ENCODE results near the gene SLC46A3. TPM values are rescaled to one million over a fixed set of nuclear protein-coding genes. Genes with fewer than 3 reads are reported as not detected.

The SLC46A3 gene
- total and polyA plus RNA-seq, 2 of the 13 experiments (the other 11 are each of a cell fraction or from before 2014, with no cell fraction given), result not detected

DNA sequence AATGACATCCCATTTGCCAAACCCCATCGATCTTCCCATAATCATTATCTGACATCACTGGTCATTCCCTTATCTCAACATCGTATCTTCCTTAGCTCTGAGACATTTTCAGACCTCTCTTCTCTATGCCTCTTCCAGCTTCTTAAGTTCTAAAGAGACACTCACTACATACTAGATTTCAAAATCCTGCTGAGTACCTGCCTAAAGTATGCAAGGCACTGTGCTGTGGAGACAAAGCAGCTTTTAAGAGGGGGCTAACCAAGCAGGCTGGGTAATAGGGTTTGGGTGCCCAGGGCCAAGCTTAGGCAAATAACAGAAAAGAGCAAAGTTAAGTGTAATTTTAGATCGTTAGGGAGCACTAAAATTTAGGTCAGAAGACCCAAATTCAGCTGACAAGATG lies 63.2 kb downstream of the SLC46A3 start (continued):
- TF ChIP-seq, protein P1, sequence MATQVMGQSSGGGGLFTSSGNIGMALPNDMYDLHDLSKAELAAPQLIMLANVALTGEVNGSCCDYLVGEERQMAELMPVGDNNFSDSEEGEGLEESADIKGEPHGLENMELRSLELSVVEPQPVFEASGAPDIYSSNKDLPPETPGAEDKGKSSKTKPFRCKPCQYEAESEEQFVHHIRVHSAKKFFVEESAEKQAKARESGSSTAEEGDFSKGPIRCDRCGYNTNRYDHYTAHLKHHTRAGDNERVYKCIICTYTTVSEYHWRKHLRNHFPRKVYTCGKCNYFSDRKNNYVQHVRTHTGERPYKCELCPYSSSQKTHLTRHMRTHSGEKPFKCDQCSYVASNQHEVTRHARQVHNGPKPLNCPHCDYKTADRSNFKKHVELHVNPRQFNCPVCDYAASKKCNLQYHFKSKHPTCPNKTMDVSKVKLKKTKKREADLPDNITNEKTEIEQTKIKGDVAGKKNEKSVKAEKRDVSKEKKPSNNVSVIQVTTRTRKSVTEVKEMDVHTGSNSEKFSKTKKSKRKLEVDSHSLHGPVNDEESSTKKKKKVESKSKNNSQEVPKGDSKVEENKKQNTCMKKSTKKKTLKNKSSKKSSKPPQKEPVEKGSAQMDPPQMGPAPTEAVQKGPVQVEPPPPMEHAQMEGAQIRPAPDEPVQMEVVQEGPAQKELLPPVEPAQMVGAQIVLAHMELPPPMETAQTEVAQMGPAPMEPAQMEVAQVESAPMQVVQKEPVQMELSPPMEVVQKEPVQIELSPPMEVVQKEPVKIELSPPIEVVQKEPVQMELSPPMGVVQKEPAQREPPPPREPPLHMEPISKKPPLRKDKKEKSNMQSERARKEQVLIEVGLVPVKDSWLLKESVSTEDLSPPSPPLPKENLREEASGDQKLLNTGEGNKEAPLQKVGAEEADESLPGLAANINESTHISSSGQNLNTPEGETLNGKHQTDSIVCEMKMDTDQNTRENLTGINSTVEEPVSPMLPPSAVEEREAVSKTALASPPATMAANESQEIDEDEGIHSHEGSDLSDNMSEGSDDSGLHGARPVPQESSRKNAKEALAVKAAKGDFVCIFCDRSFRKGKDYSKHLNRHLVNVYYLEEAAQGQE (IDR thresholded peaks at IDR 0.05; ENCODE audit: borderline replicate concordance in 1 of 2, low read depth in 1 of 2, low read length in 2 of 2), result no peak
- TF ChIP-seq RFX5 (IDR thresholded peaks at IDR 0.05; ENCODE audit: low read depth, low read length) (no peak), JARID2 (CRISPR knock-in tag; IDR thresholded peaks at IDR 0.05; ENCODE audit: insufficient replicate concordance) (no peak), POLR2A (IDR thresholded peaks at IDR 0.05; ENCODE audit: insufficient read depth in 1 of 2, low read depth in 2 of 2, low read length in 2 of 2) (no peak), FOXK2 (IDR thresholded peaks at IDR 0.05) (no peak), ZNF143 (CRISPR knock-in tag; IDR thresholded peaks at IDR 0.05) (no peak), ZFP36L2 (CRISPR knock-in tag; IDR thresholded peaks at IDR 0.05) (no peak), TGIF2 (CRISPR knock-in tag; IDR thresholded peaks at IDR 0.05) (no peak)

DNA sequence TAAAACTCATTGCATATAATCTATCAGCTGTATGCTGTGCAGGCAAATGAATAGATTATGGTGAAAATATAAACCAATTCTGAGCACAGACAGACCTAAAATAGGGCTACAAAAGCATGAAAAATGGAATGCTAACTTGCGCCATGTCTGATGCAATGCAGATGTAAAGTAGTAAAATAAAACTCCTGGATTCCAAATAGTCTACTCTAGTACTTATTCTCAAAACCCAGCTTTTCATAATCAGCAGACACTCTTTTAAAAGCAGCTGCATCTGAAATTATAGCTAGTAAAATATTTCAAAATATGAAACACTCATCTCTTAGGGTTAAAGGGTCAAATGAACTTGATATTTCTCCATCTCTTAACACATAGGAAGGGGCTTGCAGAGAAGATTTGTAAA lies 64.5 kb downstream of the SLC46A3 start:
- no peak overlapping the region for H3K4me3 ChIP-seq (replicated peaks in 1 of 3; ENCODE audit: insufficient read depth in 1 of 3, low read depth in 2 of 3, low read length in 3 of 3)
- intact Hi-C loops (cut with micrococcal nuclease; ENCODE audit: unreplicated experiment), result no loop called here
- WGBS (ENCODE audit: low lambda C conversion rate), result 100% methylated on average over 1 of the region's 1 CpG
- TF ChIP-seq ZNF713 (CRISPR knock-in tag; IDR thresholded peaks at IDR 0.05), result no peak
- no peak for TF ChIP-seq ZNF143 (CRISPR knock-in tag; IDR thresholded peaks at IDR 0.05)
- no peak for TF ChIP-seq HOXA3 (CRISPR knock-in tag; IDR thresholded peaks at IDR 0.05)
- TF ChIP-seq ZNF780A (CRISPR knock-in tag; IDR thresholded peaks at IDR 0.05), result no peak
- TF ChIP-seq, protein P2, sequence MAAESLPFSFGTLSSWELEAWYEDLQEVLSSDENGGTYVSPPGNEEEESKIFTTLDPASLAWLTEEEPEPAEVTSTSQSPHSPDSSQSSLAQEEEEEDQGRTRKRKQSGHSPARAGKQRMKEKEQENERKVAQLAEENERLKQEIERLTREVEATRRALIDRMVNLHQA (CRISPR knock-in tag; IDR thresholded peaks at IDR 0.05), result no peak
- TF ChIP-seq RBM22 (optimal IDR thresholded peaks at IDR 0.05; ENCODE audit: low read length), result no peak
- no peak for TF ChIP-seq HMG20A (CRISPR knock-in tag; IDR thresholded peaks at IDR 0.05; ENCODE audit: borderline replicate concordance)
- no peaks in the 10 kb centered on the region for H4K20me1 ChIP-seq (ENCODE audit: insufficient read depth, low read length)
- peaks cover 28% of the 10 kb centered on the region for H3K4me1 ChIP-seq (ENCODE audit: insufficient read depth, low read length)
- FAIRE-seq, result no peak
- in situ Hi-C loops (cut with HindIII; ENCODE audit: extremely low pct_ligation_motif_present, low pct_unique_long_range_greater_than_20kb), result no loop called here
- no peak for DNase-seq (ENCODE audit: low spot score)
- ChIA-PET POLR2A (no interaction called here), CTCF (ENCODE audit: low intra/inter-chr PET ratio, low total read pairs) (no interaction called here)
- H3K9me3 ChIP-seq (ENCODE audit: low read length), result no peaks in the 10 kb centered on the region
- H3K36me3 ChIP-seq (replicated peaks in 1 of 2; ENCODE audit: control insufficient read depth in 1 of 2, insufficient read depth in 2 of 2, low read length in 2 of 2), result no peaks in the 10 kb centered on the region
- H3K9ac ChIP-seq (ENCODE audit: insufficient read depth, low read depth, low read length), result no peak overlapping the region
- no peaks in the 10 kb centered on the region; a peak in 1 of 5 replicates for H3K27me3 ChIP-seq (ENCODE audit: control insufficient read depth in 1 of 2, insufficient read depth in 2 of 2, low read length in 2 of 2)
- no peak for ATAC-seq
- H3K4me2 ChIP-seq (ENCODE audit: low read depth, low read length), result no peak overlapping the region
- no peak overlapping the region for H3K27ac ChIP-seq (ENCODE audit: extremely low read length, insufficient read depth, low read length)
- H3K79me2 ChIP-seq (ENCODE audit: insufficient read depth, low read length), result peaks cover 22% of the 10 kb centered on the region
- no peak overlapping the region for H2AFZ ChIP-seq (ENCODE audit: low read length)
- no TSS peak for BruUV-seq (replicated peaks)
